WTC11 (cell line): Measurements from ENCODE around the gene SEMA3D. TPM values are rescaled to one million over a fixed set of nuclear protein-coding genes. Genes with fewer than 3 reads are reported as not detected.

Experiments used
- ATAC-seq: fragments of 200-7000 bp; cut with Tn5 transposase; 2 replicates; pipeline ENCODE4 v1.10.0; 2021; ENCODE audit warnings: mild to moderate bottlenecking, moderate library complexity
- CTCF ChIA-PET: fragments of 300-600 bp; sonication (Branson Sonifier 250); formaldehyde crosslinking; loops from one replicate; lab custom pipeline; 2021; ENCODE audit warnings: antibody characterized with exemption; lab: Charles Lee
- POLR2A ChIA-PET: fragments of 350-600 bp; sonication (Branson Sonifier 250); formaldehyde crosslinking; loops from one replicate; lab custom pipeline; 2021; ENCODE audit warnings: antibody characterized with exemption; lab: Charles Lee
- DNase-seq: peaks from one replicate; pipeline ENCODE4 v3.0.0; 2021; ENCODE audit warnings: low spot score
- H3K27ac Mint-ChIP-seq: 2 replicates; pipeline ENCODE4 v1.8.0; 2021; ENCODE audit warnings: mixed read lengths
- H3K27me3 Mint-ChIP-seq: 2 replicates; pipeline ENCODE4 v1.8.0; 2021; ENCODE audit warnings: low read depth, mild to moderate bottlenecking, moderate library complexity, mixed read lengths
- H3K36me3 Mint-ChIP-seq: 2 replicates; pipeline ENCODE4 v1.8.0; 2021; ENCODE audit warnings: mixed read lengths
- H3K4me1 Mint-ChIP-seq: 2 replicates; pipeline ENCODE4 v1.8.0; 2022; ENCODE audit warnings: mixed read lengths
- H3K4me3 Mint-ChIP-seq: 2 replicates; pipeline ENCODE4 v1.8.0; 2021; ENCODE audit warnings: mild to moderate bottlenecking, moderate library complexity, mixed read lengths
- H3K9me3 Mint-ChIP-seq: 2 replicates; pipeline ENCODE4 v1.8.0; 2021; ENCODE audit warnings: mixed read lengths
- ATF1 ChIP-seq: sonication (generic); formaldehyde crosslinking; IDR thresholded peaks from 2 replicates; pipeline ENCODE4 v1.8.1; 2023; ENCODE audit warnings: mild to moderate bottlenecking, moderate library complexity, missing genetic modification reagents
- ATF3 ChIP-seq: sonication (generic); formaldehyde crosslinking; conservative IDR thresholded peaks from 2 replicates; pipeline ENCODE4 v1.8.1; 2022; ENCODE audit warnings: mild to moderate bottlenecking, missing genetic modification reagents
- CREM ChIP-seq: sonication (generic); formaldehyde crosslinking; IDR thresholded peaks from 2 replicates; pipeline ENCODE4 v1.8.1; 2022; ENCODE audit warnings: mild to moderate bottlenecking, missing genetic modification reagents, moderate library complexity
- ELF4 ChIP-seq: sonication (generic); formaldehyde crosslinking; IDR thresholded peaks from 2 replicates; pipeline ENCODE4 v1.8.1; 2022; ENCODE audit warnings: low read depth, mild to moderate bottlenecking, moderate library complexity, missing genetic modification reagents
- EMX1 ChIP-seq: fragments of 250-450 bp; sonication (Bioruptor Pico); IDR thresholded peaks from 2 replicates; pipeline ENCODE4 v1.8.0; 2021; ENCODE audit warnings: mild to moderate bottlenecking
- FOXP4 ChIP-seq: sonication (generic); formaldehyde crosslinking; IDR thresholded peaks from 2 replicates; pipeline ENCODE4 v1.8.0; 2022; ENCODE audit warnings: mild to moderate bottlenecking, missing genetic modification reagents
- NR2C2 ChIP-seq: sonication (generic); formaldehyde crosslinking; IDR thresholded peaks from 2 replicates; pipeline ENCODE4 v1.8.0; 2022; ENCODE audit warnings: mild to moderate bottlenecking, missing genetic modification reagents
- NR3C1 ChIP-seq: sonication (generic); formaldehyde crosslinking; conservative IDR thresholded peaks from 2 replicates; pipeline ENCODE4 v1.8.1; 2023; ENCODE audit warnings: low read depth, mild to moderate bottlenecking, missing genetic modification reagents
- PRDM15 ChIP-seq: sonication (generic); formaldehyde crosslinking; IDR thresholded peaks from 2 replicates; pipeline ENCODE4 v1.8.0; 2022; ENCODE audit warnings: missing genetic modification reagents
- RELA ChIP-seq: sonication (generic); formaldehyde crosslinking; IDR thresholded peaks from 2 replicates; pipeline ENCODE4 v1.8.1; 2022; ENCODE audit warnings: missing genetic modification reagents, mild to moderate bottlenecking, borderline replicate concordance
- RORB ChIP-seq: fragments of 250-450 bp; sonication (Bioruptor Pico); IDR thresholded peaks from 2 replicates; pipeline ENCODE4 v1.9.0; 2021; ENCODE audit warnings: mild to moderate bottlenecking
- TEAD4 ChIP-seq: sonication (generic); formaldehyde crosslinking; IDR thresholded peaks from 2 replicates; pipeline ENCODE4 v1.8.0; 2022; ENCODE audit warnings: mild to moderate bottlenecking, missing genetic modification reagents
- ZNF219 ChIP-seq: sonication (generic); formaldehyde crosslinking; IDR thresholded peaks from 2 replicates; pipeline ENCODE4 v1.8.0; 2023; ENCODE audit warnings: missing genetic modification reagents, mild to moderate bottlenecking, borderline replicate concordance
- total RNA-seq: library from RNA; stranded (reverse); gene quantifications from 3 replicates; pipeline ENCODE4 v1.2.3, GENCODE V29; 2021
- TF ChIP-seq, protein P1 (sequence below): sonication (generic); formaldehyde crosslinking; IDR thresholded peaks from 2 replicates; pipeline ENCODE4 v1.8.1; 2022; ENCODE audit warnings: low read depth, missing genetic modification reagents, borderline replicate concordance
- TF ChIP-seq, protein P2 (sequence below): sonication (generic); formaldehyde crosslinking; IDR thresholded peaks from 2 replicates; pipeline ENCODE4 v1.8.1; 2022; ENCODE audit warnings: mild to moderate bottlenecking, missing genetic modification reagents, moderate library complexity, borderline replicate concordance

The SEMA3D gene
- total RNA-seq, 1 experiment from 2014 or later: 3.8 TPM

DNA sequence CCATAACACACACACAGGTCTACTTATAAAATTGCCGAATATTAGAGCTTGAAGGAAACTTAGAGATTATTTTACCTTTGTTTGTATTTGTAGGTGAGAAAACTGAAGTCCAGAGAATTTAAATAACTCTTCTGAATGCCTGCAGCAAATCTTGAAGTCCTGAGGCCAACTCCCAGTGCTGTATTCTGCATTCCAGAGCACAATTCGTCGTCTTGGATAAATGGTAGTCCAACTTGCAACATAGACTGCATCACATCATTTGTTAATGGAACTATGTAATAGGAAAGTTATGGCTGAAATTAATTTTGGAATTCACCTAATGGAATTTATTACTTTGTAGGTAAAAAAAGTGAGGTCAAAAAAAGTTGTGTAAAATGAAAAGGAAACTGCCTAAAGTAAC is 37.3 kb upstream of the SEMA3D start:
- Mint-ChIP-seq H3K4me3 (no peak overlapping the region), H3K27me3 (no peaks in the 10 kb centered on the region), H3K27ac (no peak overlapping the region), H3K4me1 (no peaks in the 10 kb centered on the region), H3K36me3 (no peaks in the 10 kb centered on the region), H3K9me3 (no peaks in the 10 kb centered on the region)
- POLR2A ChIA-PET: no interaction called here
- TF ChIP-seq ATF3 (CRISPR knock-in tag) (no peak), RORB (no peak), RELA (CRISPR knock-in tag) (no peak), FOXP4 (CRISPR knock-in tag) (no peak), TEAD4 (CRISPR knock-in tag) (no peak), ATF1 (CRISPR knock-in tag) (no peak), NR2C2 (CRISPR knock-in tag) (no peak)
- no peak for DNase-seq
- ATAC-seq: no peak
- CTCF ChIA-PET: no interaction called here

- H3K36me3 Mint-ChIP-seq: no peaks in the 10 kb centered on the region
Observed at GRCh38 chr7:85222522-85222921, 35.7 kb upstream of the SEMA3D start.

More at GRCh38 chr7:85222522-85222921, 35.7 kb upstream of the SEMA3D start:
- ATAC-seq (no peak), DNase-seq (no peak)
- no peak overlapping the region for H3K4me3 Mint-ChIP-seq
- no peaks in the 10 kb centered on the region for H3K27me3 Mint-ChIP-seq
- CTCF ChIA-PET: no interaction called here
- POLR2A ChIA-PET: no interaction called here
- no peaks in the 10 kb centered on the region for H3K9me3 Mint-ChIP-seq
- no peak overlapping the region; the same call in 1 of the 2 replicates for H3K27ac Mint-ChIP-seq
- TF ChIP-seq EMX1 (no peak), FOXP4 (CRISPR knock-in tag) (no peak), CREM (CRISPR knock-in tag) (no peak), ZNF219 (CRISPR knock-in tag) (no peak), PRDM15 (CRISPR knock-in tag) (no peak), ATF1 (CRISPR knock-in tag) (no peak), NR3C1 (CRISPR knock-in tag) (no peak), NR2C2 (CRISPR knock-in tag) (no peak), ELF4 (CRISPR knock-in tag) (no peak)
- TF ChIP-seq, protein P1, sequence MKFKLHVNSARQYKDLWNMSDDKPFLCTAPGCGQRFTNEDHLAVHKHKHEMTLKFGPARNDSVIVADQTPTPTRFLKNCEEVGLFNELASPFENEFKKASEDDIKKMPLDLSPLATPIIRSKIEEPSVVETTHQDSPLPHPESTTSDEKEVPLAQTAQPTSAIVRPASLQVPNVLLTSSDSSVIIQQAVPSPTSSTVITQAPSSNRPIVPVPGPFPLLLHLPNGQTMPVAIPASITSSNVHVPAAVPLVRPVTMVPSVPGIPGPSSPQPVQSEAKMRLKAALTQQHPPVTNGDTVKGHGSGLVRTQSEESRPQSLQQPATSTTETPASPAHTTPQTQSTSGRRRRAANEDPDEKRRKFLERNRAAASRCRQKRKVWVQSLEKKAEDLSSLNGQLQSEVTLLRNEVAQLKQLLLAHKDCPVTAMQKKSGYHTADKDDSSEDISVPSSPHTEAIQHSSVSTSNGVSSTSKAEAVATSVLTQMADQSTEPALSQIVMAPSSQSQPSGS (CRISPR knock-in tag): no peak
- TF ChIP-seq, protein P2, sequence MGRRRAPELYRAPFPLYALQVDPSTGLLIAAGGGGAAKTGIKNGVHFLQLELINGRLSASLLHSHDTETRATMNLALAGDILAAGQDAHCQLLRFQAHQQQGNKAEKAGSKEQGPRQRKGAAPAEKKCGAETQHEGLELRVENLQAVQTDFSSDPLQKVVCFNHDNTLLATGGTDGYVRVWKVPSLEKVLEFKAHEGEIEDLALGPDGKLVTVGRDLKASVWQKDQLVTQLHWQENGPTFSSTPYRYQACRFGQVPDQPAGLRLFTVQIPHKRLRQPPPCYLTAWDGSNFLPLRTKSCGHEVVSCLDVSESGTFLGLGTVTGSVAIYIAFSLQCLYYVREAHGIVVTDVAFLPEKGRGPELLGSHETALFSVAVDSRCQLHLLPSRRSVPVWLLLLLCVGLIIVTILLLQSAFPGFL (CRISPR knock-in tag): no peak
- TF ChIP-seq, all 79 proteins: peak for 0
- no peaks in the 10 kb centered on the region for H3K4me1 Mint-ChIP-seq
